HL-60 (cell line): Measurements from ENCODE around the gene LBR.

Experiments
- DNase-seq, 2 experiments: peaks; one replicate each; pipeline ENCODE4 v3.0.0-alpha.2; 2010 to 2020; ENCODE audit warnings: low read depth in 1 of 2, low spot score in 1 of 2
- H3K27ac ChIP-seq: fragments of 250-450 bp; sonication (Bioruptor Pico); replicated peaks from 2 replicates; pipeline ENCODE4 v1.5.1; 2020; ENCODE audit warnings: mild to moderate bottlenecking, moderate library complexity
- H3K27me3 ChIP-seq: fragments of 250-450 bp; sonication (Bioruptor Pico); 2 replicates; pipeline ENCODE4 v1.5.1; 2021; ENCODE audit warnings: mild to moderate bottlenecking, moderate library complexity; ENCODE audit not compliant: insufficient read depth, poor library complexity, severe bottlenecking
- H3K4me3 ChIP-seq: replicated peaks from 2 replicates; pipeline ENCODE4 v1.5.1; 2011; ENCODE audit warnings: mild to moderate bottlenecking, control low read depth, low read length; ENCODE audit not compliant: insufficient read depth
- GABPA ChIP-seq: IDR thresholded peaks from 2 replicates; pipeline ENCODE4 v1.6.1; 2012; ENCODE audit warnings: low read depth
- POLR2AphosphoS5 ChIP-seq: IDR thresholded peaks from 2 replicates; pipeline ENCODE4 v1.6.1; 2012; ENCODE audit warnings: low read depth
- SPI1 ChIP-seq: IDR thresholded peaks from 2 replicates; pipeline ENCODE4 v1.6.1; 2012; ENCODE audit warnings: low read depth, mild to moderate bottlenecking, borderline replicate concordance
- TF ChIP-seq, protein P1 (sequence below): IDR thresholded peaks from 2 replicates; pipeline ENCODE4 v1.6.1; 2012; ENCODE audit warnings: low read depth; ENCODE audit not compliant: insufficient replicate concordance
- TF ChIP-seq, protein P2 (sequence below): IDR thresholded peaks from one replicate; pipeline ENCODE4 v1.5.1; 2011; ENCODE audit warnings: low read length, control low read depth, inconsistent platforms; ENCODE audit not compliant: insufficient read depth

The LBR gene

DNA sequence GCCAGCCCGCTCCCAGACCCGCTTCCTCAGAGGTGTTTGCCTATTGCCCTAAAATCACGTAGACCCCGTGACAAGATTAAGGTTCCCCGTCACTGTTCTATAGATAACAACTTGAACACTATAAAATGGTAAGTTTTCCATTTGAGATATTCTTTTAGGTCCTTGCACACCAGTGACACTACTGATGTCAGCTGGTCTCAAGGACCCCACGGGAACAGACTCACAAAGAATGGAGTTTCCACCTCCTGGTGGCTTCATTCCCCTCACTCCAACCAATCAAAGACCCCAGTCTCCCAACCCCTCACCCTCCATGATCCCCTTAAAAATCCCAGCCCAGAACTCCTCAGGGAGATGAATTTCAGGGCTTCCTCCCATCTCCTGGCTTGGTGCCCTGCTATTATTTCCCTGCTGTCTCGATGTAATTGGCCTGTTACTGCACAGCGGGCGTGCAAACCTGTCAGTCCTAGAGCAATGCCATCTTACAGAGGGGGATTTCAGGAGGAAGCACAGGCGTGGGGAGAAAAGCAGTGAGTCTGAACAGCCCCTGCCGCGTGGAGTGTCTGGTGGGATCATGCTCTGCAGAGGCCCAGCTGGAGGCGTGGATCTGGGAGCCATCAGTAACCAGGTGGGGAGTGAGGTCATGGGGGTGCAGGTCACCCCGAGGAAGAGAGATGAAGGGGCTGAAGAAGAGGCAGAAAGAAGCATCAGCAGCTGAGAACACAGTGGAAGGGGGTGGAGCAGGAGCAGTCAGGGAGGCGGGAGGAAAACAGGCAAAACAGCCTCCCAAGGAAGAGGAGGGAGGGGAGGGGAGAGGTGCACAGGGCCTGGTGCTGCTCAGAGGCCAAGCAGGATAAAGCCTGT, 35.1 kb upstream of the LBR start:
- no peaks in the 10 kb centered on the region for H3K27me3 ChIP-seq
- H3K4me3 ChIP-seq: no peak overlapping the region
- TF ChIP-seq, protein P1, sequence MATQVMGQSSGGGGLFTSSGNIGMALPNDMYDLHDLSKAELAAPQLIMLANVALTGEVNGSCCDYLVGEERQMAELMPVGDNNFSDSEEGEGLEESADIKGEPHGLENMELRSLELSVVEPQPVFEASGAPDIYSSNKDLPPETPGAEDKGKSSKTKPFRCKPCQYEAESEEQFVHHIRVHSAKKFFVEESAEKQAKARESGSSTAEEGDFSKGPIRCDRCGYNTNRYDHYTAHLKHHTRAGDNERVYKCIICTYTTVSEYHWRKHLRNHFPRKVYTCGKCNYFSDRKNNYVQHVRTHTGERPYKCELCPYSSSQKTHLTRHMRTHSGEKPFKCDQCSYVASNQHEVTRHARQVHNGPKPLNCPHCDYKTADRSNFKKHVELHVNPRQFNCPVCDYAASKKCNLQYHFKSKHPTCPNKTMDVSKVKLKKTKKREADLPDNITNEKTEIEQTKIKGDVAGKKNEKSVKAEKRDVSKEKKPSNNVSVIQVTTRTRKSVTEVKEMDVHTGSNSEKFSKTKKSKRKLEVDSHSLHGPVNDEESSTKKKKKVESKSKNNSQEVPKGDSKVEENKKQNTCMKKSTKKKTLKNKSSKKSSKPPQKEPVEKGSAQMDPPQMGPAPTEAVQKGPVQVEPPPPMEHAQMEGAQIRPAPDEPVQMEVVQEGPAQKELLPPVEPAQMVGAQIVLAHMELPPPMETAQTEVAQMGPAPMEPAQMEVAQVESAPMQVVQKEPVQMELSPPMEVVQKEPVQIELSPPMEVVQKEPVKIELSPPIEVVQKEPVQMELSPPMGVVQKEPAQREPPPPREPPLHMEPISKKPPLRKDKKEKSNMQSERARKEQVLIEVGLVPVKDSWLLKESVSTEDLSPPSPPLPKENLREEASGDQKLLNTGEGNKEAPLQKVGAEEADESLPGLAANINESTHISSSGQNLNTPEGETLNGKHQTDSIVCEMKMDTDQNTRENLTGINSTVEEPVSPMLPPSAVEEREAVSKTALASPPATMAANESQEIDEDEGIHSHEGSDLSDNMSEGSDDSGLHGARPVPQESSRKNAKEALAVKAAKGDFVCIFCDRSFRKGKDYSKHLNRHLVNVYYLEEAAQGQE: no peak
- TF ChIP-seq POLR2AphosphoS5: no peak
- no peak for TF ChIP-seq GABPA
- TF ChIP-seq, protein P2, sequence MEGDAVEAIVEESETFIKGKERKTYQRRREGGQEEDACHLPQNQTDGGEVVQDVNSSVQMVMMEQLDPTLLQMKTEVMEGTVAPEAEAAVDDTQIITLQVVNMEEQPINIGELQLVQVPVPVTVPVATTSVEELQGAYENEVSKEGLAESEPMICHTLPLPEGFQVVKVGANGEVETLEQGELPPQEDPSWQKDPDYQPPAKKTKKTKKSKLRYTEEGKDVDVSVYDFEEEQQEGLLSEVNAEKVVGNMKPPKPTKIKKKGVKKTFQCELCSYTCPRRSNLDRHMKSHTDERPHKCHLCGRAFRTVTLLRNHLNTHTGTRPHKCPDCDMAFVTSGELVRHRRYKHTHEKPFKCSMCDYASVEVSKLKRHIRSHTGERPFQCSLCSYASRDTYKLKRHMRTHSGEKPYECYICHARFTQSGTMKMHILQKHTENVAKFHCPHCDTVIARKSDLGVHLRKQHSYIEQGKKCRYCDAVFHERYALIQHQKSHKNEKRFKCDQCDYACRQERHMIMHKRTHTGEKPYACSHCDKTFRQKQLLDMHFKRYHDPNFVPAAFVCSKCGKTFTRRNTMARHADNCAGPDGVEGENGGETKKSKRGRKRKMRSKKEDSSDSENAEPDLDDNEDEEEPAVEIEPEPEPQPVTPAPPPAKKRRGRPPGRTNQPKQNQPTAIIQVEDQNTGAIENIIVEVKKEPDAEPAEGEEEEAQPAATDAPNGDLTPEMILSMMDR: no peak
- TF ChIP-seq SPI1: no peak
- DNase-seq: no peak
- no peak overlapping the region for H3K27ac ChIP-seq

DNA sequence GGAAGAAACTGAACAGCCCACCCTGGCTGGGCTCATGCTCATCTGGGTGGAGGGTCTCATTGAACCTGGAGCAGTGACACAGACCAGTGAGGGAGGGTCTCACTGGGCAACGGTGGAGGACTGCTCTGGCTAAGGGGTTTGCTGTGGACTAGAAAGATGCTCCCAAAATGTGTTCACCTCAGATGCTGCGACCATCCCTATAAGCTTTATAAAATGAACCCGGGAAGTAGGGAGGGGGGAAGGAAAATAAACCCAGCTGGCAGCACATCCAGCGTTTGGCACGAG, 34.5 kb upstream of the LBR start:
- no peak for DNase-seq
- Histone ChIP-seq H3K4me3 (no peak overlapping the region), H3K27ac (no peak overlapping the region), H3K27me3 (no peaks in the 10 kb centered on the region)
- TF ChIP-seq POLR2AphosphoS5 (no peak), GABPA (no peak), SPI1 (no peak)
- TF ChIP-seq, protein P1: no peak
- TF ChIP-seq, protein P2: no peak

DNA sequence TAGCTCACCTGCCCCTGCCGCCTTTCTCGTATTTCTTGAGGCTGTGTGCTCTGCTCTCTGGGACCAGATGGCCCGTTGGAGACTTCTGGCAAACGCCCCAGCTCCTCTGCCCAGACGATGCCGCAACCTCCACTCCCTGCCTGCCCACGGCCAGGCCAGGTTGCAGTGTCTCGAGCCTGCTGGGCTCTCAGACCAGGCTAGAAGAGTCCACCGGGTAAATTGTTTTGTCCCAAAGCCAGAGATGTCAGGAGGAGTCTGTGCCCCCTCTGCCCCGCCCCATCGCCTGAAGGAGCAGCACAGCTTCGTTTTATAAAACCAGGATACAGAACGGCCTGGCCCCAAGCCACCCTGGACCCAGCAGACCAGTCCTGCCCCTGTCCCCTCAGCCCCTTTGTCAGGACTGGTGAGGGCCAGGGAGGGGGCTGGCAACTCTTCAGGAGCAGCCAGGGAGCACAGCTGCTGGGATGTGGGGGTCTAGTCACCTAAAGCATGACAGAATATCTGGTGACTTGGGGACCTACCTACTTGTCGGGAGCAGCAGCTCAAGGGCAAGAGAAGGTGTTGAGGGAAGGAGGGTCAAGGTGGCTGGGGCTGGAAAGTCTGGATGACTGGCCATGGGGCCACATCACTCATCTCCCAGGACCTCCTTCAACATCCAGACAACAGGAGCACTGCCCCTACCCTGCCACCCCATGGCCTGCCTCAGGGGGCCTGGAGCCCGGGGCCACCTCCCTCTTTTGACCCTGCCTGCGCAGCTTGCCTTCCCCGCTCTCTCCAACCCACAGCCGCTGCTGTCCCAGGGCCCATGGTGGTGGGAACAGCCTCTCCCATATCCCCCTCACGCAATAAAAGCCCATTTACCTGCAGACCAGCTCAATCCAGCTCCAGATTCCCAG, 33.9 kb upstream of the LBR start:
- no peak for DNase-seq
- Histone ChIP-seq H3K4me3 (no peak overlapping the region), H3K27ac (no peak overlapping the region), H3K27me3 (no peaks in the 10 kb centered on the region)
- TF ChIP-seq, protein P2: no peak
- TF ChIP-seq GABPA (no peak), POLR2AphosphoS5 (no peak), SPI1 (no peak)
- TF ChIP-seq, protein P1: no peak
